EL (cell line): ENCODE measurements around the gene CFAP97.
"Not testable (repeated sequence)": the region's sequence is repeated elsewhere in the genome, so short reads cannot be mapped to it uniquely, and the experiment has no call there.

ENCODE experiments used
- DNase-seq: peaks from one replicate; pipeline ENCODE4 v3.0.0-alpha.2; 2016

CFAP97 gene

DNA sequence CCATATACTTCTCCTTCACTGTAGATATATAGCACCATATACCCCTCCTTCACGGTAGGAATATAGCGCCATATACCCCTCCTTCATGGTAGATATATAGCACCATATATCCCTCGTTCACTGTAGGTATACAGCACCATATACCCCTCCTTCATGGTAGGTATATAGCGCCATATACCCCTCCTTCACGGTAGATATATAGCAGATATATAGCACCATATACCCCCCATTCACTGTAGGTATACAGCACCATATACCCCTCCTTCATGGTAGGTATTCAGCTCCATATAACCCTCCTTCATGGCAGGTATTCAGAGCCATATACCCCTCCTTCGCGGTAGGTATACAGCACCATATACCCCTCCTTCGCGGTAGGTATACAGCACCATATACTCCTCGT is 18.1 kb upstream of the CFAP97 start:
- no peak for DNase-seq

DNA sequence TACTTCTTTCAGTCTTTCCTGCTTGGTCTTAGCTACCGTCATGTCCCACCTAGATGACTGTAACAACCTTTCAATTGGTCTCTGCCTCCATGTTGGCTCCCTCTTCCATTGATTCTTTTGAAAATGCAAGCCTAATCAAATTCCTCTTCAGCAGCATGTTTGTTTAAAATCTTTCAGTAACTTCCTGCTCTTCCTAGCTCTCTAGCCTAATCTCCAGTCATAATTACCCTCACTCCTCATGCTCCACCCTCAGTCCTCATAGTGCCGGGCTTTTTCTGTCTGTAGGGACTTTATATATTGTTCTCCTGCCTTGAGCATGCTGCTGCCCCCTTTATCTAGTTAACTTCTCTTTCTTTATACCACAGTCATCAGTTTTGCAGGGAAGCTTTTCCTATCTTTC is 17.7 kb upstream of the CFAP97 start:
- no peak for DNase-seq

DNA sequence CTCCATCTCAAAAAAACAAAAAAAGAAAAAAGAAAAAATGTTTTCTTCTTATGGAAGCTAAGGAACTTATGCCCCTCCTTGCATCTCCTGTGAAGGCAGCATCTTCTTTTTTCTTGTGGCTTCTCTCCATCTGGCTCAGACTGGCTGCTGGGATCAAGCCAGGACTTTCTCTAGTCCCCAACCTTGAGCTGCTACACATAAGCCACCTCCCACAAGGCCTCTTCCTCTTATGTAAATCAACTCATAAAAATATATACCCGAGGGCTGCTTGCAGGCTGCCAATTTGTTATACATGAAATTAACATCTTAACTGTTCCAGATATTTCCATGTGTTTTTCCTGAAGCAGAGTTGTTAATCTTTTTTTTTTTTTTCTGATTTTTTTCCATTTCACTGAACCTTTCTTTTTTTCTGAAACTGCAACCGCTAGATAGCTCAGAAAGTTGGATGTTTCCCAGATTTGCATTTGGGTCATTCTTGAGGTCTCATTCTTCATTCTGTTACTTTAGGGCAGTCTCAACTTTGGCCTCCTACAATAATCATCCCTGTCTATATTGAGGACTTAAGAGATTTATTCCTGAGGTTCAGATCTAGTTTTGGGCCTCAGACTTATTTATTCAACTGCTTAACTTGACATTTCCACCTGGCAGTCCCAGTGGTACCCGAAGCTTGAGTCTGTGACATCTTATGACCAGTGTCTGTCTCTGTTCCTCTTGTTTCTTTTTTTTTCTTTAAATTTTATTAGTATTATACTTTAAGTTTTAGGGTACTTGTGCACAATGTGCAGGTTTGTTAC is 15.9 kb upstream of the CFAP97 start:
- peak; percentile 78 for DNase-seq

DNA sequence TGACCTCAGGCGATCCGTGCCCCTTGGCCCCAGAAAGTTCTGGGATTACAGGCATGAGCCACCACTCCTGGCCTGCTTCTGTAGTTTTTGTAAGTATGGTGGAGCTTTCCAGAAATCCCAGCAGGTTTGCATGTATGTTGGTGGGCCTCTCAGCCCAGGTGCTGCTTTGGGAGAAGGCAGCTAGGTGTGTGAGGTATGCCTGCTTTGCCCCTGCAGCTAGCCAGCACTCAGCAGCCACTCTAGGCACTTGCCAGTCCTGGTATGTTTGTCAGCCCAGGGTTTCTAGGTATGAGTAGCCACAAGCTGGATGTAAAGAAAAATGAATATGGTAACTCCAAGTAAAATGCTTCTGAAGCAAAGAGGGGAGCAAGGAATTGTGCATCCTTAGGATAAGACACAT is 14.5 kb upstream of the CFAP97 start:
- no peak for DNase-seq

DNA sequence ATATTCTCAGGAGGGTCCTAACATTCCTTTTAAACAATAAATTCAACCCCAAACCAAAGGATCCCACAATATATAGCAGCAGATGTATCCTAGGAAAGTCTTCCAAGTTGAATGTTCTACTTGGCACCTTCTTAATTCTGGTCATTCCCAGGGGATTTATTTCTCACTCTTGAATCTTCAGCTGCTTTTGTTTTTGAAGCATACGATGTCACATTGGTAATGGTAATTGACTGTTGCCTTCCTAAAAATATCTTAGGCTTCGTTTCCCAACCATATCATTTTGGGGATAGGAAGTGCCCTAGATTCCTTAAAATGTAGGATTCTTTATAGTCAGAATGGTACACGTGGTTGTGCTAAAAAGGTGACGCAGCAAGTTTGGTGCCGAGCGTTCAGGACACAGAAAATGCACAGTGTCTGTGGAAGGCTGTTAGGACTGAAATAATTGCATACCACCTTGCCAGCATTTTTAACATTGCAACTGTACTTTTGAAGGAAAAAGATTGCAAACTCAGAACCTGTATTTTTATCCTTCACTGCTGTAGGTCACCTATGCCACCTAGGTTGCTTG is 13.7 kb upstream of the CFAP97 start:
- no peak for DNase-seq

DNA sequence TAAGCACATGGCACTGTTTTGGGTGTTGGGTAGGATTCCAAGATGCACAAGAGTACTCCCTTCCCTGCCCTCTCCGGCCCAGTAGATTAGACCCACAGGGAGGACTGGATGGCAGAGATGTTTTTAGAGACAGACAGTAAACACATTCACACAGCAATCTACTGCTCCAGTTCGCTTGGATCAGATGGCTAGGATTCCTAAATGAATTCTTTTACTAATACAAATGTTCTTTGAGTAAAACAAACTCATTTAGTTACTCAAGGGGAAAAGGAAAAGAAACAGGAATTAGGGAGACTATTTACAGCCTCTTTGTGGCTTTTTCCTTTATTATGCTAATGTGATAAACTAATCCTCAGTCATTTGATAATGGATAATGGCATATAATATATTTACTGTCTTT is 11.5 kb upstream of the CFAP97 start:
- no peak for DNase-seq

DNA sequence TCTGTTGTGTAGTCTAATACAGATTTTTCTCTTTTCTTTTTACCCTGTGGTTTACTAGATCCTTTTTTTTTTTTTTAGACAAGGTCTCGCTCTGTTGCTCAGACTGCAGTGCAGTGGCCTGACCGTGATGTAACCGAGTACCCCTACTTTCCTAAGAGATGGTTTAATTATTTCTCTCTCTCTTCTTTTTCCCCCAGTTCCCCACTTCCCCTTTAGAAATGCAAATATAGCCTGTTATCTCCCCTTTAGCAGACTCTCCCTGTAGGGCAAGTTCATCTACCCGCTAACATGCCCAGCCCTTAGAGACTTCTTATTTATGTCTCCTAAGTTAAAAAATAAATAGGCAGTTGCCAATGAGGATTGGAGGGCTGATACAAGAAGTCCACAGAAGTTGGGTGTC is 10.1 kb upstream of the CFAP97 start:
- no peak for DNase-seq

DNA sequence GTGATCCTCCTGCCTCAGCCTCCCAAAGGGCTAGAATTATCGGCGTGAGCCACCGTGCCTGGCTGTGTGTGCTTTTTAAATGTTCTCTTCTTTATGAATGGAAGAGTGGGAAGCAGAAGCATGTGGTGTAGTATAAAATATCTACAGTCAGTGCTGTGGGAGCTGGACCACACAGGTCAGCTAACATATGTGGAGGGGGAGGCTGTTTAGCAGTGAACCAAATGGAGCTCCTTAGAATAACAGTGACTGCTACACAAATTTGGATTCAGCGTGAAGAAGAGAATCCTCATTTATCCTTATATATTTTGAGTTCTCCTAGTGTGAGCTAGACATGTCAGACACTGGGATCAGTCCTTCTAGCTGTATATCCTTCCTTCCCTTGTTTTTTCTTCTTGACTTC is 8.8 kb upstream of the CFAP97 start:
- no peak for DNase-seq

DNA sequence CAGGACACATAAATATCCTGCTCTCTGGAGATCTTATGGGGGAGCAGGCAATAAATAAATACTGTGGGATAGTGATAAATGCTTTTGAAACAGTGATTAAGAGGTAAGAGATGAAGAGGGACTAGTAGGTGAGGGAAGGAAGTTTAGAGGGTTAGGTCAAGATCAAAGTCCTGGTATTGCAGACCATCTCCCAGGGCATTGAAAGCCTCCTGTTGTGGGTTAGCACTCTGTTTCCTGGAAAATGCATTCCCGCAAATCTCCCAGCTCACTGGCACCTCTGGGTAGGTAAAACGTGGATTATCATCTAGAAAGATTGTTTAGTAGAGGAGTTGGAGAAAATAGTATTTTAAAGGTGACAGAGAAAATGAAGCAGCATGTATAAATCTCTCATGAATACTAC is 7.8 kb upstream of the CFAP97 start:
- no peak for DNase-seq

DNA sequence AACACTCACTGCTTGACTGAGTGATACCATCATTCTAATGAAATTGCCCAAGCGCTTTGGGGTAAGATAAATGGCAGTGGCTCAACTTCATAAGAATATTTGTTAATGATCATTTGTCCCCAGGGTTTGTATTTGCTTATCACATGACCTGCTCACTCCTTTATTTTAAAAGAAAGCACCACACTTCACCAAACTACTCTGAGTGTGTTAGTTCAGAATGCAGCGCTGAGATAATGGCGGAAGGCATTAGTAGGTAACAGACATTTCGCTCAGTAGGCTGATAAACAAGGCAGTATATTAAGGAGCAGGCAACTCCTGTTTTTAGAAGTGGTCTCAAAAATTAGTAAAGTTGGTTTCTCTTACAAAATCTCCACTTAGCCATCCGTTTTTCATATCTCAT is 7.2 kb upstream of the CFAP97 start:
- DNase-seq = no peak

DNA sequence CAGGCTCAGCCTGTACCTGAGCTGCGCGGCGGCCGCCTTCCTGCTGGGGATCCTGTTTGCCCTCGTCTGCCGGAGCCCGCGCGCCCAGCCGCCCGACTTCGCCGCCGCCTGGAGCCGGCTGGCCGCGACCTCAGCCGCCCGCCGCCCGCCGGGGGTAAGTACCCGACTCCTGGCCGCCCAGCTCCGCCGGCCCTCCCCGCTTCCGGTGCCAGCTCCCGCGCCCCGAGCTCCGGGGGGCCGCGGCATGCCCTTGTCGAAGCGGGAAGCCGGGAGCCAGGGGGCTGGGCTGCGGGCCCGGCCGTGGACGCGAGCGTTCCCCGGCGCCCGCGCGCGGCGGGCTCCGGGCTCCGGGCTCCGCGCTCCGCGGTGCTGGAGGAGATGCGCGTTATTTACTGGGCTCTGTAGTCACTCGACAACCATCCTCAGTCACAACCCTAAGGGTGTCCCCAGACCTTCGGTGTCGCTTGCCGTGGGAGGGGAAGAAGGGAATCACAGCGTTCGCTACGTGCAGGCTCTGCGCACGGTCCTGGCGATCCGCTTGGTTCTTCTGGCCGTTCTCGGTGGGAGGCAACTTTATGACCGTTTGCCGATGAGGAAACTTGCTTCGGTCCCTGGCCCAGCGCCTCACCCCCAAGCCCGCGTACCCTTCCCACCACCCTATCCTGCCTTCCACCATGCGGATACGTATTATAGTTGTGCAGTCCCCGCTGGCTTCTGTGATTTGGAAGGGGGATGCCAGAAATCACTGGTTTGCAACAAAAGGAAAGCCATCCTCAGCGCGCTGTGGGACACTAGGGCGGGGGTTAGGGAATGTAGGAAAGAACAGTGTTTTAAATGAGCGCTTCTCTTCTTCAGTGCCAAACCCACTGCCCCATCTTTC is 6.5 kb upstream of the CFAP97 start:
- peak; percentile 64 for DNase-seq

DNA sequence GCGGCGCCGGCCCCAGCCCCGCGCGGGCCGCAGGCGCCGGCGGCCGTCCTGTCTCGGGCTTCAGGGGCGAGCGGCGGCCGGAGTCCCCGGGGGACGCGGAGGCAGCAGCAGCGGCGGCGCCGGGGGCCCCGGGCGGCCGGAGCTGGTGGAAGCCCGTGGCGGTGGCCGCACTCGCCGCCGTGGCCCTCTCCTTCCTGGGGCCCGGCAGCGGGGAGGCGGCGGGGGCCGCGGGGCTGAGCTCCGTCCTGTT is 6.0 kb upstream of the CFAP97 start:
- peak; percentile 6 for DNase-seq

DNA sequence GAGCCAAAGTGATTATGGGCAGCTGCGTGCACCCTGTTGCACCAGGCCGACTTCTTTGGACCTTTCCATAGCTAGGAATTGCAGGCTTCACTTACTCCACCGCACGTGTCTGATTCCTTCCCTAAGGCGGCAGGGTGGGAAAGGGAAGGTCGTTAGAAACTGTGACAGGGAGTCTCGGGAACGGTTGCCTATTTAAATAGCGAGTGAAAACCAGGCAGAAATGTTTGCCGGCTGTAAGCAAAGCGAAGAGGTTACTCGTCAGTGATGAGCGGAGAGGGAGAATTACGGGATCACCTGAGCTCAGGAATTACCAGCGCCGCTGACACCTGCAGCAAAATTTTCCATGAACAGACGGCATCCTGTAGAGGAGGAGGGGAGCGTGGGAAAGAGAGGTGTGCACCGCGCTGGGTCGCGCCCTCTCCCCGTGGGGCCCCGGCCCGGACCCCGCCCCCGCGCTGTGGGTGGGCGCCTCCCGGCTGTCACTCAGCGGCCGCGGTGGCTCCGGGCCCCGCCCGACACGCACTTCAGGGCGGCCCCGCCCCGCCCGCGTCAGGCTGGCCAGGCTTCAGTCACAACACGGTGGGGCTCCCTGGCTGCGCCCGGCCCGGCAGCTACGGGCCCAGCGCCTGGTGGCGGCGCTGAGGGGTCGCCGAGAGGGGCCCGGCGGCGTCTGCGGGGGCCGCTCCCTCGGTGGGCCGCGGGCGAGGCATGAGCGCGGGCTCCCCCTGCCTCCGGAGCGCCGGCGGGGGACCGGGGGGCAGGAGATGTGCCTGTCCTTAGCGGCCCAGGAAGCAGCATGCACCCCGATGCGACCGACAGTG is 5.4 kb upstream of the CFAP97 start, which contains the start of gene SNX25:
SNX25 (plus strand) TSS at position 568 of the 821 bp plus-strand sequence; CDS start at position 797, 229 bp downstream.
- DNase-seq = peak; percentile 80

DNA sequence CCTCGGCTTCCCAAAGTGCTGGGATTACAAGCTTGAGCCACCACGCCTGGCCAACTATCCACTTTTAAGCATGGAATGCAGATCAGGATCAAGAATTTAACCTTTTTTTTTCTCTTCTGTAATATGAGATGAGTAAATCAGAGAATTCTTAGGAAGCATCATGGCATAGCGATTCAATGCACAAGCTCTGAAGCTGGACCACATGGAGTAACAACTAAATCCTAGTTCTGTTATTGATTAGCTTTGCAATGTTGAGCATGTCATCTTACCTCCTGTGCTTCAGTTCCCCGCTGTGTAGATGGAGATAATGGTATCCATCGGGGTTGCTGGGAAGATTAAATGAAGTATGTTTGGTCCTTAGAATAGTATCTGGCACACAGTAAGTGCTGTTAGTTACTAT is 3.7 kb upstream of the CFAP97 start:
- DNase-seq = no peak

DNA sequence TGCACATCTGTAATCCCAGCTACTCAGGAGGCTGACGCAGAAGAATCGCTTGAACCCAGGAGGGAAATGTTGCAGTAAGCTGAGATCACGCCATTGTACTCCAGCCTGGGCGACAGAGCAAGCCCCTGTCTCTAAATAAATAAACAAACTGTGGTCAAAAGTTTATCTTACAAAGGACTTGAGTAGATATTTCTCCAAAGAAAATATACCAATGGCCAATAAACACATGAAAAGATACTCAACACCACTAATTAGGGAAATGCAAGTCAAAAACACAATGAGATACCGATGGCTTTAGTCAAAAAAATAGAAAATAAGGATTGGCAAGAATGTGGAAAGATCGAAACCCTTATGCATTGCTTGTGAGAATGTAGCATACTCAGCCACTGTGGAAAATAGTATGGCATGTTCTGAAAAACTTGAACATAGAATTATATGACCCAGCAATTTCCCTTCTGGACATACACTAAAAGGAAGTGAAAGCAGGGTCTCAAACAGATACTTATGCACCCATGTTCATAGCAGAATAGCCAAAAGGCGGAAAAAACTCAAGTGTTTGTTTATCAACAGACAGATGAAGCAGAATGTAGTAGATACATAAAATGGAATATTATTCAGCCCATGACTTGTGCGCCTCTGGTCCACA is 2.0 kb upstream of the CFAP97 start:
- DNase-seq = no peak

DNA sequence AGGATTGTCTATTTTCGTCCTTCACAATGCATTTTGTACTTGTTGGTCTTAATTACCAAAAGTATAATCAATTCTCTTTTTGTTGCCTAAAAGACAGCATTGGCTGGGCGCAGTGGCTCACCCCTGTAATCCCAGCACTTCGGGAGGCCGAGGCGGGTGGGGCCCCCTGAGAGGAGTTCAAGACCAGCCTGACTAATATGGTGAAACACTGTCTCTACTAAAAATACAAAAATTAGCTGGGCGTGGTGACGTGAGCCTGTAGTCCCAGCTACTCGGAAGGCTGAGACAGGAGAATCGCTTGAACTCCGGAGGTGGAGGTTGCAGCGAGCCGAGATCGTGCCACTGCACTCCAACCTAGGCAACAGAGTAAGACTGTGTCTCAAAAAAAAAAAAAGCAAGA is 1.3 kb upstream of the CFAP97 start:
- not testable (repeated sequence) for DNase-seq

DNA sequence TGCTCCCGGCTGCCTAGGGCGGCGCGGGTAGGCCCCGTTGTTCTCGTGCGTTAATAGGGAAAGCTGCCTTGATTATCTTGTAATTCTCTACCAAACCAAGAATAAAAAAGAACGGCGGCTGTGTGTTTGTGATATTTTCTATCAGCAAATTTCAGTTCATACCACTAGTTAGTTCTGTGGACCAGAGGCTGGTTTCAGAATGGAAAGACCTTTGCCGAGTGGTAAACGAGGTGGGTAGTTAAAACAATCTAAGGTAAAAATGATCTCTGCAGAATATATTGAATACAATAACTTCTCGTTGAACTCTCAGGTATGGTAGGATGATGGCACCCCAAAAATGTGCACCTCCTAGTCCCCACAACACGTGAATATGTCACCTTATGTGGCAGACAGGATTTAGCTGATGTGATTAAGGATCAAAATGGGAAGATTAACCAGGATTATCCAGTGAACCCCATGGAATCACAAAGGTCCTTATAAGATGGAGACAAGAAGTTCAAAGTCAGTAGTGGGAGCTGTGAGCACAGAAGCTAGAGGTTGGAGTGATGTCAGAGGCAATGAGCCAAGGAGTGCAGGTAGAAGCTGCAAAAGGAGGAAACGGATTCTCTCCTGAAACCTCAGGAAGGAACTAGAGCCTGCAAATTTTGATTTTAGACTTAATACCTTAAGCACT is 574 bp upstream of the CFAP97 start:
- DNase-seq = no peak

DNA sequence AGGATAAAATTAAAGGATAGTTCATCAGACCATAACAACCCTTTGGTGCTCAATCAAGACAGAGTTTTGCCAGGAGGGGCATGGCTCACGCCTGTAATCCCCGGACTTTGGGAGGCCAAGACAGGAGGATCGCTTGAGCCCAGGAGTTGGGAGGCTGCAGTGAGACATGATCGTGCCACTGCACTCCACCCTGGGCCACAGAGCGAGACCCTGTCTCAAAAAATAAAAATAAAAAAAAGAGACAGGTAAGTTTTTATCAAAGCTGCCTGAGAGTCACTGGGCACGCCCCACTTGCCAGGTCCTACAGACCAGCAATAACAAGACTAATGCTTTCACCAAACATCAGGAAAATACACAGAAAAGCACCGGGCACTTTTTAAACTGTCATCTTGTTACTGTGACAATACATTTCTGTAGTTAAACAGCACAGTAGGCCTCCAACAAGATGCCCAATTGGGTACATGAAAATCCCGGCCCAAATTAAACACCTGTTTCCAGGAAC is 765 bp downstream of the CFAP97 start:
- DNase-seq = no peak

DNA sequence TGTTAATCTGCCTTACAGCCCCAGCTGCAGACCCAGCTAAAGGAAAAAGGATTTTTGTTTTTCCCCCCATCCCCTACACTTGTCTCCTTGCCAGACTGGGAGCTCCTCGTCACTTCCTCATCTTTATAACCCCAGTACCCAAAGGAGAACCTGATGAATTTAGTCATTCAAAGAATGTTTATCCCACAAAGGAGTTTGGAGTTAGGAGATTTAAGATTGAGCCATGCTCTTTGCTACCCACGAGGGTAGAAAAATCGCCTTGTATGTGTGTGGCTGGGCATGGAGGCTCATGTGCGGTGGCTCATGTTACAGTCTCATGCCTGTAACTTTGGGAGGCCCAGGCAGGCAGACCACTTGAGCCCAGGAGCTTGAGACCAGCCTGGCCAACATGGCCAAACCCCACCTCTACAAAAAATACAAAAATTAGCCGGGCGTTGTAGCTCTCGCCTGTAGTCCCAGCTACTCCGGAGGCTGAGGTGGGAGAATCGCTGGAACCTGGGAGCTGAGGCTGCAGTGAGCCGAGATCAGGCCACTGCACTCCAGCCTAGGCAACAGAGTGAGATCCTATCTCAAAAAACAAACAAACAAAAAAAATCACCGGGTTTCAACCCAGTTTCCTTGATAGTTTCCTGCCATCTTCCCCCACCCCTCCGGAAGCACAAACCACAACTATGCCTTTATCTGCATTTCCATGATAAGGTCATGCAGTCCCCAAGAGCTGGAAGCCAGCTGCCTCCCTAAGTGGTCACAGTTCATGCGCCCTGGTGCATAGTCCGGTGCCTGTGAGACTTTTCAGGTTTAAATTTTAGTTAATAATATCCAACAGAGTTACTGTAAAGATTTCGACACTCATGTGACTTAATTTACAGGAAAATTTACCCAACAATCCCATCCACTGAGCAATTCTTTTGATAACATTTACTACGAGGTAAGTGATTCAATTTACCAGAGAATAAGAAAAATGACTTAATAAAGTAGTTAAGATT is 1.5 kb downstream of the CFAP97 start:
- no peak for DNase-seq

DNA sequence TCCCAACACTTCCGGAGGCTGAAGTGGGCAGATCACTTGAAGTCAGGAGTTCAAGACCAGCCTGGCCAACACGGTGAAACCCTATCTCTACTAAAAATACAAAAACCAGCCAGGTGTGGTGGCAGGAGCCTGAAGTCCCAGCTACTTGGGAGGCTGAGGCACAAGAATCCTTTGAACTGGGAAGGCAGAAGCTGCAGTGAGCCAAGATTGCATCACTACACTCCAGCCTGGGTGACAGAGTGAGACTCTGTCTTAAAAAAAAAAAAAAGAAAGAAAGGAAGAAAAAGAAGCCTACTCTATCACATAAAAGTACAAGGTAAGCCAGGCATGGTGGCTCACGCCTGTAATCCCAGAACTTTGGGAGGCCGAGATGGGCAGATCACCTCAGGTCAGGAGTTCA is 5.6 kb downstream of the CFAP97 start:
- not testable (repeated sequence) for DNase-seq

DNA sequence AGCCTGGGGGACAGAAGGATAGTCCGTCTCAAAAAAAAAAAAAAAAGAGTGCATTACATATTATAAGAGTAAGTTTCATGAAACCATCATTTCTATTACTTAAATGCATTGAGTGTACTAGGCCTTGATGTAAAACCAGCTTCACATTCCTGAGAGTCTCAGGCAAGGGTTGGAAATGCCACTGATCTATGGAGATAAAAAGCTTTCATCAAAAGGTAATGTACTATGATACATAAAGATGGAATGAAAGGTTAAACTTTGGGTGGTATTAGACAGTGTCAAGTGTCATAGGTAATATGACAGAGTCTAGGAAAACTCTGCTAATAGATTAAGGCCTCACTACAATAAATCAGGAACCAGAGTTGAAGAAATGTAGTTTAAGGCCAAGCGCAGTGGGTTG is 7.4 kb downstream of the CFAP97 start:
- DNase-seq = no peak
